Pancreas (tissue), 10 donors: ENCODE results near the gene LDHAL6B. TPM values are rescaled to one million over a fixed set of nuclear protein-coding genes. Genes with fewer than 3 reads are reported as not detected.

Experiments used
- ATAC-seq, 4 donors: fragments of 200-7000 bp; cut with Tn5 transposase; one replicate each; pipeline versions ENCODE4 v1.8.0 to v1.9.1; 2020; ENCODE audit warnings: mild to moderate bottlenecking in 4 of 4, moderate library complexity in 4 of 4
- DNase-seq, 6 donors: peaks; one replicate each; pipeline ENCODE4 v3.0.0-alpha.2; 2020
- FAIRE-seq: peaks from 2 replicates; lab custom pipeline; 2012; peaks lifted over from hg19 to GRCh38; lab: Jason Lieb, UNC
- H3K27ac ChIP-seq, 4 donors: fragments of 200-600 bp; sonication (generic); 1 replicate in 3 of 4; 2 replicates in 1 of 4; pipeline versions ENCODE4 v1.5.0 to v1.8.0; 2020
- H3K27me3 ChIP-seq, 4 donors: fragments of 200-600 bp; one replicate each; pipeline ENCODE4 v1.8.0; 2021
- H3K36me3 ChIP-seq, 3 donors: fragments of 200-600 bp; sonication (generic) in 1 of 3; one replicate each; pipeline versions ENCODE4 v1.5.0 to v1.8.0; 2020 to 2021
- H3K4me1 ChIP-seq, 3 donors: fragments of 200-600 bp; one replicate each; pipeline ENCODE4 v1.8.0; 2021
- H3K4me3 ChIP-seq, 4 donors: fragments of 200-600 bp; sonication (generic) in 2 of 4; one replicate each; pipeline versions ENCODE4 v1.5.0 to v1.8.0; 2020 to 2021
- H3K9me3 ChIP-seq, 4 donors: fragments of 200-600 bp; one replicate each; pipeline ENCODE4 v1.8.0; 2021
- CTCF ChIP-seq, 4 donors: fragments of 200-600 bp; sonication (generic) in 3 of 4; IDR thresholded peaks; one replicate each; pipeline versions ENCODE4 v1.5.0 to v1.8.0; 2021; ENCODE audit warnings: antibody characterized with exemption in 4 of 4
- WGBS, 2 donors: extraction: QIAGEN DNeasy Blood & Tissue Kit; methylation state at CpG; one replicate each; pipeline ENCODE4 v1.1.7; 2013; 5-methylcytosine and 5-hydroxymethylcytosine counted together
- intact Hi-C, 3 donors: fragments of 100-400 bp; cut with DNase I; formaldehyde crosslinking; loops; one replicate each; pipeline versions ENCODE4 v1.11.1 to v1.14.2; 2022
- polyA plus RNA-seq, 2 donors: library from polyadenylated mRNA; stranded (reverse); fragments of 200-250 nt; gene quantifications; one replicate each; pipeline ENCODE4 v1.2.3, GENCODE V29; 2013
- total RNA-seq, 6 donors: library from RNA; stranded (reverse); fragmentation: NEBNext Ultra II Directional in 4 of 6; extraction: Animal tissue kit (Norgen Biotek cat#: 25700) in 4 of 6; gene quantifications; one replicate each; pipeline versions ENCODE4 v1.2.1 to v1.2.4, GENCODE V29; 2021 to 2023
- donor health status: healthy with polysubstance abuse.
- donor health status: DM: no; HTN: no; CAD: no; lungs with moderate emphysema.
- donor health status: DM: no; HTN: no; CAD: no.
- donor health status: control.
- donor health status: control.
- donor health status: Bipolar disorder and iron deficiency.
- donor health status: DM: yes; HTN: yes; CAD: no.
- donor health status: DM: no; HTN: no; CAD: no.
- donor health status: DM: no; HTN: no; CAD: no.
- donor health status: DM: yes; HTN: yes; CAD: no.

The LDHAL6B gene
- total and polyA plus RNA-seq, 8 donors = not detected

- ATAC-seq = no peak
- WGBS, 2 donors = 94 to 98% methylated on average over 7 of the region's 7 CpGs
- no peak for FAIRE-seq
- Histone ChIP-seq H3K27ac (no peak overlapping the region), H3K4me1 (no peaks in the 10 kb centered on the region), H3K36me3 (peaks cover 0 to 20% (median 0%) of the 10 kb centered on the region in 3 donors), H3K9me3 (no peaks in the 10 kb centered on the region), H3K27me3 (no peaks in the 10 kb centered on the region), H3K4me3 (no peak overlapping the region)
- TF ChIP-seq CTCF (IDR thresholded peaks at IDR 0.05) = no peak
- no peak for DNase-seq
- intact Hi-C loops = no loop called here
Measured at GRCh38 chr15:59190291-59190690, 16.4 kb upstream of the LDHAL6B start.

GRCh38 chr15:59191855-59192237 is 14.8 kb upstream of the LDHAL6B start:
- no peak for FAIRE-seq
- TF ChIP-seq CTCF (IDR thresholded peaks at IDR 0.05) = no peak
- ATAC-seq = no peak

GRCh38 chr15:59194639-59195325 is 11.9 kb upstream of the LDHAL6B start:
- no peaks in the 10 kb centered on the region for H3K4me1 ChIP-seq
- no peak for TF ChIP-seq CTCF (IDR thresholded peaks at IDR 0.05)
- no peaks in the 10 kb centered on the region for H3K9me3 ChIP-seq
- intact Hi-C loops = no loop called here
- FAIRE-seq (no peak), DNase-seq (no peak), ATAC-seq (no peak)
- H3K27me3 ChIP-seq = no peaks in the 10 kb centered on the region
- H3K27ac ChIP-seq = no peak overlapping the region
- peaks cover 0 to 11% (median 0%) of the 10 kb centered on the region in 3 donors for H3K36me3 ChIP-seq
- H3K4me3 ChIP-seq = no peak overlapping the region
- WGBS, 2 donors = 87 to 92% methylated on average over 10 of the region's 10 CpGs

More at GRCh38 chr15:59191855-59192237, 14.8 kb upstream of the LDHAL6B start:
- DNase-seq = no peak
- Histone ChIP-seq H3K9me3 (no peaks in the 10 kb centered on the region), H3K27me3 (no peaks in the 10 kb centered on the region), H3K36me3 (peaks cover 0 to 20% (median 0%) of the 10 kb centered on the region in 3 donors), H3K4me3 (no peak overlapping the region), H3K4me1 (no peaks in the 10 kb centered on the region), H3K27ac (no peak overlapping the region)
- intact Hi-C loops = no loop called here
- WGBS, 2 donors = 82 to 89% methylated on average over 6 of the region's 6 CpGs

GRCh38 chr15:59196416-59196815 is 10.2 kb upstream of the LDHAL6B start:
- DNase-seq (no peak), ATAC-seq (no peak), FAIRE-seq (no peak)
- peaks cover 0 to 11% (median 0%) of the 10 kb centered on the region in 3 donors for H3K36me3 ChIP-seq
- no peaks in the 10 kb centered on the region for H3K4me1 ChIP-seq
- TF ChIP-seq CTCF (IDR thresholded peaks at IDR 0.05) = no peak
- no peaks in the 10 kb centered on the region for H3K27me3 ChIP-seq
- H3K9me3 ChIP-seq = no peaks in the 10 kb centered on the region
- no peak overlapping the region for H3K27ac ChIP-seq
- H3K4me3 ChIP-seq = no peak overlapping the region
- WGBS, 2 donors = 95% methylated on average over 2 of the region's 2 CpGs
- intact Hi-C loops = no loop called here

GRCh38 chr15:59197454-59197853 is 9.2 kb upstream of the LDHAL6B start:
- FAIRE-seq = no peak
- H3K36me3 ChIP-seq = peaks cover 0 to 11% (median 0%) of the 10 kb centered on the region in 3 donors

More at GRCh38 chr15:59197454-59197853, 9.2 kb upstream of the LDHAL6B start:
- 85 to 92% methylated on average over 2 of the region's 2 CpGs for WGBS, 2 donors
- ATAC-seq (no peak), DNase-seq (no peak)
- Histone ChIP-seq H3K27ac (no peak overlapping the region), H3K4me1 (no peaks in the 10 kb centered on the region), H3K4me3 (no peak overlapping the region), H3K27me3 (no peaks in the 10 kb centered on the region), H3K9me3 (no peaks in the 10 kb centered on the region)
- no peak for TF ChIP-seq CTCF (IDR thresholded peaks at IDR 0.05)
- intact Hi-C loops = no loop called here
